Measurements from ENCODE around the gene HOMER2.

- no peak for TF ChIP-seq POLR2A (IDR thresholded peaks at IDR 0.05; ENCODE audit: low read length)
- TF ChIP-seq GATA1 (IDR thresholded peaks at IDR 0.05; ENCODE audit: low read depth, low read length) = no peak
Measured at GRCh38 chr15:82877825-82878224, 74.7 kb downstream of the HOMER2 start.
